ENCODE results near the gene GRIPAP1. TPM values are rescaled to one million over a fixed set of nuclear protein-coding genes. Genes with fewer than 3 reads are reported as not detected.
"Not testable (repeated sequence)": the region's sequence is repeated elsewhere in the genome, so short reads cannot be mapped to it uniquely, and the experiment has no call there.

Gene GRIPAP1
- total RNA-seq, 1 experiment from 2014 or later, result 13.9 TPM

DNA sequence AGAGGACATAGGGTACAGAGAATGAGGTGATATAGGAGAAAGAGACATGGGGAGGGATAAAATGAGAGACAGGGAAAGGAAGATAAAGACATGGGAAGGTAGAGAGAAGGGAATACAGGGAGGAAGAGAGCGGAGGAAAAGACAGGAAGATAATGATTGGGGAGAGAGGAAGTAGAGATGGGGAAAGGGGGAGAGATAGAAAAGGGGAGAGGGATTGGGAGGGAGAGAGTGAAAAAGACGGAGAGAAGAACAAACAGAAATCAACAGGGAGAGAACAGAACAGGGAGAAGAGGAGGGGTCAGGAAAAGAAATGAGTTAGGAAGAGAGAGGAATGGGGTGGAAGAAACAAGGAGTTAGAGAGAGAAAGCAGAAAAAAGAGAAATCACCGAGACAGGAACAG, 4.6 kb downstream of the GRIPAP1 start:
- no peak for DNase-seq (ENCODE audit: low read depth)

DNA sequence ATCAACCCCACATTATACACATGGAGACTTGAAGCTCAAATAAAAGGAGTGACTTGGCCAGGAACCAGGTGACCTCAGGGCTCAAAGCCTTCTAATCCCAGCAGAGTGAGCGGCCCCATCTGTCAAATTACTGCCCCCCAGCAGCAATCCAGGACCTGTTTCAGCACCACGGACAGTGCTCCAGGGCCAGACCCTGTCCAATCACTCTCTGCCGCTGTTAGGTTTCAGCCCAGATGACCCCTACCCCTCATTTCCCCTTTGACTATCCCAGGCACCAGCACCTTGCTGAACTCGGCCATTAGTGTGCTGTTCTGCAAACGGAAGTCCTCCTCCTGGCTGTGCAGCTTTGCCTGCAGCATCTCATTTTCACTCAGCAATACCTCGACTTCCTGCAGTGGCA, 5.1 kb downstream of the GRIPAP1 start:
- DNase-seq (ENCODE audit: low read depth), result no peak

DNA sequence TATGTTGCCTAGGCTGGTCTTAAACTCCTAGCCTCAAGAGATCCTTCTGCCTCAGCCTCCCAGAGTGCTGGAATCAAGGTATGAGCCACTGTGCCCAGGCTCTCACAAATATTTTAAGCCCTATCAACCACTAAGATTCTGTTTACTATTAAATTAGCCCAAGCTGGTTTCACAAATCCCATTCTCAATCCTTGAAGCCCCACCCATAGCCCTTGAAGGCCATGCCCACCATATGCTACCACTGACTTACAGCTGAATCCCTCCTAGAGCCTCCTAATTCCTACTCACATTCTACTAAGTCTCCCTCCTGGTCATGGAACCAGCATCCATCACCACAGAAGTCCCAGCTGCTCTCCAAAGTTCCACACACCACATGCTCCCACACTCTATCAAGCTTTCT, 9.7 kb downstream of the GRIPAP1 start:
- no peak for DNase-seq (ENCODE audit: low read depth)

DNA sequence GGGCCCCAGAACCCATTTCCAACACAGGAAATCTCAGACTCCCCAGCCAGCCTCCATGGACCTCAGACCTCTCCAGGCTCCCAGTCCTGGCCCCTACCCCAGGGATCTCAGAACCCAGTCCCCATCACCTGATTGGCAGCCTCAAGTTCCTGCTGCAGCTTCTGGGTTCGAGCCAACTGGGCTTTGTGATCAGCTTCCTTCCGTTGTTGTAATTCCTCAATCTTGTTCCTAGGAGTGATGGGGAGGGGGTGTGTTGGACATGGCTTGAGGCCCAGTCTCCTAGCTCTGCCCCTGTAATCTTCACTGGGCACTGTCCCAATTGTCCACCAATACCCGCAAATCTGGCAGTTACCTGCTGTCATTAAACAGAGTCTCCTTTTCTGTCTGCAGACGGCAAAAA, 12.6 kb downstream of the GRIPAP1 start:
- no peak for DNase-seq (ENCODE audit: low read depth)

DNA sequence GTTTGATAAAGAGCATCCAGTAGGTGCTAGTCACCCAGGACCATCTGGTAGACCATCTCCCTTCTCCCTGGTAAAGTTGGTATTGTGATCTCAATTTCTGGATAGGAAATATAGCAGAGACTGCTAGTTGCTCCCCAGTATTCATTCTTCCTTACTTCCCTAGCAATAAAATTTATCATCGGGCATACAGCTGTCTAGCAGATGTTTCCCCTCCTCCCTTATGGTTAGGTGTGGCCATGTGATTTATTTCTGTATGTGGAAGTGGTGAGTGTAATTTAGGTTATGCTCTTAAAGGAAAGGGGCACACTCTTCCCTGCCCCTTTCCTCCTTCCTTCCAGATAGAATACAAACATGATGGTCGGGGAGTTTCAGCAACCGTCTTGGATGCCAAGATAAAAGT, 18.2 kb downstream of the GRIPAP1 start:
- DNase-seq (ENCODE audit: low read depth), result no peak

DNA sequence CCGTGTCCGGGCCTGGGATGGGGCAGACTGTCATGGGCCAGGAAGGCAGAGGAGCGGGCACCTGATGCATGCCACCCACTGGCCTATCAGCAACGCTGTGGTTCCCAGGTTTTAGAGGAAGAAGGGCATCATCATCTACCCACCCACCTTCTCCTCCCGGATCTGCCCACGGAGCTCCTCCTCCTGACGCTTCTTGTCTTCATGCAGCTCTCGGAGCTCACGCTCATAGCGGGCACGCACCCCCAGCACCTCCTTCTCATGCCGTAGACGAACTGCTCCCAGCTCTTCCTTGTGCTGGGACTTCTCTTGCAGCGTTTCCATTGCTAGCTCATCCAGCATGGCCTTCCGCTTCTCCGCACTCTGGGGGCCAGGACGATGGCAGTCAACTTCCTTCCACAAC, 19.0 kb downstream of the GRIPAP1 start:
- no peak for DNase-seq (ENCODE audit: low read depth)

DNA sequence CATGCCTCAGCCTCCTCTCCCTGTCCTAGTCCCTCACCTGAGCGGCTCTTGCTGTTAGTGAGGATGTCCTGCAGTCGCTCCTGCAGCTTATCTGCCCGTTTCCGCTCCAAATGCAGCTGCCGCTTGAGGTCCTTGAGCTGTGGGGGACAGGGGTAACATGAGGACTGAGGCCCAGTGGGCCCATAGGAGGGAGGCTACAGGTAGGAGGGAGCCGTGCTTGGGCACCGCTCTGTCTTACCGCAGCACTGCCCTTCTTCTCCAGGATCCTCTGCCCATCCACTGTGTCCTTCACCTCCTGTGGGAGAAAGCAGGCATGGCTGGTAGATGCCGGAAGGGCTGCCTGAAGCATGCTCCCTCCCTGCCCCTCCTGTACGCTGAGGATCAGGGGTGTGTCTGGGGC, 20.9 kb downstream of the GRIPAP1 start:
- no peak for DNase-seq (ENCODE audit: low read depth)

DNA sequence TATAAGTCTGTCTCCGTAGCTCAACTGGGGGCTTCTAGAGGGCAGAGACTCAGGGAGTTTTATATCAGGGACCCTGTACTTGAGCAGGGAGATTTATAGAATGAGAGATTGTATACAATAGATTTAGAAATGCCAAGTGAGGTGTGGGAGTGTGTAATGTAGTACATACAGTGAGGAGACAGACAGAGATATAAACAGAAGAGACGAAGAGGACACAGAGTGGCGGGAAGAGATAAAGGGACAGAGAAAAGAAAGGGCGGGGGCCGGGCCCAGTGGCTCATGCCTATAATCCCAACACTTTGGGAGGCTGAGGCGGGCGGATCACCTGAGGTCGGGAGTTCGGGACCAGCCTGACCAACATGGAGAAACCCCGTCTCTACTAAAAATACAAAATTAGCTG, 21.7 kb downstream of the GRIPAP1 start:
- not testable (repeated sequence) for DNase-seq (ENCODE audit: low read depth)

DNA sequence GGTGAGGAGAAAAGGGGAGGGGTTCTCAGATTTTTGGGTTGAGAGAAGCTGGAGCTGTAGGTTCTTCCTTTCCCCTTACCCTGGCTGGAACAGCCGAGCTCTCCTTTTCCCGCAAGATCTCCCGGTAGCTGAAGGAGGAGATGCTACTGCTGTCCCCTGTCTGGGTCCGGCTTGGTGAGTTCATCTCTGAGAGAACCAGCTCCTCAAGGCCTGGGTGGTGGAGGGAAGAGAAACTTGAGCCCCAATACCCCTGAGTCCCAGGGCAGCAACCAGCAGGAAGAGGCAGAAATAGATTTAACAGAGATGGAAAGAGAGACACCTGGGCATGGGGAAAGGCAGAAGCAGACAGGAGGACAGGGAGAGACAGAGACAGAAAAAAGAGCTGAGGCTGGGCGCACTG, 23.8 kb downstream of the GRIPAP1 start:
- DNase-seq (ENCODE audit: low read depth), result no peak

DNA sequence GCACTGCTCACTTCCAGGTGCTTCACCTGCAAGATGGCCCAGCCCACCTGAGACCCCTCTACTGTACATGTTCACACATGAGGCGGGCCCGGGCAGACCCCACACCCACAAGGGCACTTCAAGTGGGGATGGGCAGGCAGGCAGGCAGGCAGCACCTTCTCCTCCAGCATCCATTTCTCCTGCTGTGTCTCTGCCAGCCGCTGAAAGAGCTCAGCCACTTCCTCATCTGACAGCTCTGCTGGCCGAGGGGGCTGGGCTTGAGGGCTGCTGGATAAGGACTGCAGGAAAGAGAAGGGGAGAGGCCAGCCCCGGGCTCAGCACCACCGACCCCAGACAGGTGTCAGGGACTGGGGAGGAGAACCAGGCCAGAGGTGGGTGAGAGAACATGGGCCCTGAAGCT, 26.0 kb downstream of the GRIPAP1 start:
- DNase-seq (ENCODE audit: low read depth), result no peak

DNA sequence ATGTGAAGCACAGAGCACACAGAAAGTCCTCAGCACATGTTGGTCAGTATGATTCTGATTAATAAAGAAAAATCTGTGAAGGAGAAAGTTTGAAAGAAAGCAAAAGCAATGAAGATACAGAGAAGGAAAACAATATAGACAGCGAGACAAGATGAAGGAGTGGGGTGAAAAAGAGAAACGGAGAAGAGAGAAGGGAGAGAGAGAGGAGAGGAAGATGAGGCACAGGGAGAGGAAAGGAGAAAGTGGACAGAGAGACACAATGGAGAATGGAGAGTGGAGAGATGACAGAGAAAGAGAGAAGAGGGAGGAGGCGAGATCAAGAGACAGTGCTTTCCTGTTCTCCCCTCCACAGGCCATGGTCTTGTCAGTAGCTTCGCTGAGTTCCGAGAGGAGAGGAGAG, 26.5 kb downstream of the GRIPAP1 start:
- DNase-seq (ENCODE audit: low read depth), result no peak

DNA sequence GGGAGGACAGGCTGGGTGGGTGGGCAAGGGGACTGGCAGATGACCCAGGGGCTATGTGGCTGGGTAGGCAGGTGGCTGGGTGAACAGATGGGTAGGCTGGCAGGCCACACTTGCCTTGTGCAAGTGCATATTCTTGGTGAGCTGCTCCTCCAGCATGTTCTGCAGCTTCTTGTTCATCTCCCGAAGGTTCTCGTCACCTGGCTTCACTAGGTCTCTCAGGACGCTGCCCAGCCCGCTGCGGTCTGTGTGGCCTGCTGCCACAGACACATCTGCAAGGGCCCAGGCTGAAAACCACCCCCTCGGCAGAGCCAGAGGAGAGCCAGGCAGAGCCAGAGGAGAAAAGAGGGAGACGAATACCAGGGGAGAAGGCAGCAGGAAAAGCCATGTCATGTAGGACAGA, 27.0 kb downstream of the GRIPAP1 start:
- DNase-seq (ENCODE audit: low read depth), result no peak

DNA sequence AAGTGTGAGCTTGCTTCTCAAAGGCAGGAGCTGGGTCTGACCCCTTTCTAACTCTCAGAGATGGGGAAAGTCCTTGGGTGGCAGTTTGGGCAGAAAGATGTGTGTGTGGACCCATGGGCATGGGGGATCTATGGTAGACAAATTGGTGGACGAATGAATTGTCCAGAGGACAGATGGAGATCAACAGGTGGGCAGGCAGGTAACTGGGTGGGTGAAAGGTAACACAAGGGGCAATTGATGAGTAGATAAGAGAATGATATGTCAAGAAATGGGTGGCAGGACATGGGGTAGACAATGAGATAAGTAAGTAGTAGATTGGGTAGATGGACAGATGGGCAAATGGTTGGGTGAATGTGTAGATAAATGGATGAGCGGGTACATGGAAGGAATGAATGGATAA, 27.5 kb downstream of the GRIPAP1 start:
- DNase-seq (ENCODE audit: low read depth), result no peak

DNA sequence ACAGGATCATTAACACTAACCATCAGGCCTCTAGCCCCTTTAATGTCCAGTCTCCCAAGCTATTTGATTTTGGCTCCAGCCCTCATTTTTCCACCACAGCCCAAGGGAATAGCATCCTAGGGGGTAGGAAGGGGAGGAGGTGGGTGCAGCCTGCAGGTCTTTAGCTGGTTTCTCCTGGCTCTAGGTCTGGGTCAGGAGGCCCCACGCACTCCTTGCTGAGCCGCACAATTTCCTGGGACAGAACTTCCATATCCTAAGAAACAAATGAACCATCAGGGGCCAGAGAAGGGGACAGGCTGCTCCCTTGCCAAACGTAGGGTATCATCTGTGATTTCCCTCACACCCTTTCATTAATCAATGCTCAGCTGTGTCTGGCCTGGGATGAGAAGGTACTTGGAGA, 28.0 kb downstream of the GRIPAP1 start:
- no peak for DNase-seq (ENCODE audit: low read depth)

DNA sequence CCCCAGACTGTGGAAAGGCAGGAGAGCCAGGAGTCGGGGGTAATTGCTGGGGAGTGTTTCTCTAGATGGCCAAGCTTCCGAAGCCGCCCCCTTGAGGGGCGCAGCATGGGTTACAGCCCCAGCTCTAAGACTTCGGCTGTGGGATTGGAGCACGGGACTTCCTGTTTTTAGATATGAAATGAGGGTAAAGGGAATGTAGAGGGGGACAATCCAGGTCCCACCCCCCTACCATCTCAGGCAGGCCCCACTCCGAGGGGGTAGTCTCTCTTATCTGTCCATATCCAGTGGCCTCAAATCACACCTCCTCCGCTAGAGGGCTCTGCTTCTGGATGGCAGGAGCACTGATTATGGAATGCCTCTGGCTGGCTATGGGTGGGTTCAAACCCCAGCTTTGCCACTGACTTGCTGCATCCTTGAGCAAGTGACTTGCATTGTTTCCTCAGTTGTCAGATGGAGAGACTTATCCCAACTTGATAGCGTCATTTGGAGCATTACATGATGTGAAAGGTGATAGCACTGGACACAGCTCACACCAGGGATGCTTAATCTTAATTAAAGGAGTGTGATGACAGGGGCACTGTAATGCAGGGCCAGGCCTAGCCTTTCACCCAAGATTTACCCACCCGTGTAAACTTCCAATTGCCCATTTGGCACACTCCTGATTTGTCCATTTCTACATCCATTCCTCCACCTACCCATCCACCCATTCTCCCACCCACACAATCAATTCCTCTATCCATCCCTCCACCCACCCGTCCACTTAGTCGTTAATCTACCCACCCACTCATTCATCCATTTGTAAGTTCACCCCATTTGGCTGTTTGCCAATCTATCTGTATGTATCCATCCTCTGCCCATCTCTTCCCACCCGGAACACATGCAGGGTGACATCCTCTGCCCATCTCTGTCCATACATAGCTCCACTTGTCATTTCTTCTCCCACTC, 29.6 kb downstream of the GRIPAP1 start:
- peak; percentile 42 for DNase-seq (ENCODE audit: low read depth)

DNA sequence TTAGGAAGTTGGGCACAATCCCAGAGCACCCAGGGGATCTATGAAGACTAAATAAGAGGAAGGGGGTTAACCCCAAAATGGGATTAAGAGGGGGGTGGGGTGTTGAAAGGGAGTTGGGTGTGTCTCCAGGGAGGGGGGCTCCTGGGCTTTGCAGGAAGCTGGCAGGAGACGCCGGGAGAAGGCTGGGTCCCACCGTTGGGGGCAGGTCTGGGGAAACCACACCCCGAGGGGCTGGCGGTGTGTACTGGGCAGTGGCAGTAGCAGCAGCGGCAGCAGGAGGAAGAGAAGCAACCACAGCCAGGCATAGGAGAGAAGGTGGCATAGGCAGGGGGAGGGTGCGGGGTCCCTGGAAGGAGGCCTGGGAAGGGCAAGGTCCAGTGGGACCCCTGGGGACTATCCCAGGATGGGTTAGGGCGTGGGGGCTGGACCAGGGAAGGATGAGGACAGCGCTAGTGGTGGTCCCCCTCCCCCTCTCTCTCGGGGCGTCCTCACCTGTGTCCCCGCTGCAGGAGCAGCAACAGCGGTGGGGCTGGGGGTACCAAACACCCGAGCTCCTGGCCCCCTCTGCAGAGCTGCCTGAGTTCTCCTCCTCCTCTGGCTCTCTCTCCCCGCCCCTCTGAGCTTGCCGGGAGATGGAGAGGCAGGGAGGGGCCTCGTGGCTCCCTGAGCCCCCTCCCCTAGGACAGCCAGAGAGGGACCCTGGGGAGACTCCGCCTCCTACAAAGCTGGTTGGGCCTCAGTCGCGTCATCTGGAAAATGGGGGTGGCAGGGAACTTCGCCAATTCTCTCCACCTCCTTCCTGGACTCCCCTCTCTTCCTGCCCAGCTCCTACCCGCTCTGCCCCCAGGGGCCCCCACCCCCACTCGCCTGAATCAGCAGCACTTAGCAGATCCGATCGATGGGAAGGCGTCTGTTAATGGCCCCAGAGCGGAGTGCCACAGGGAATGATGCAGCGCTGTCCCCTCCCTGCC, 30.5 kb downstream of the GRIPAP1 start, which contains the start of gene KCND1:
Gene KCND1, minus strand, starts transcription at position 596 of the 971 bp plus-strand sequence. CDS start 1,573 bp downstream, outside the sequence.
- peak; percentile 75 for DNase-seq (ENCODE audit: low read depth)

DNA sequence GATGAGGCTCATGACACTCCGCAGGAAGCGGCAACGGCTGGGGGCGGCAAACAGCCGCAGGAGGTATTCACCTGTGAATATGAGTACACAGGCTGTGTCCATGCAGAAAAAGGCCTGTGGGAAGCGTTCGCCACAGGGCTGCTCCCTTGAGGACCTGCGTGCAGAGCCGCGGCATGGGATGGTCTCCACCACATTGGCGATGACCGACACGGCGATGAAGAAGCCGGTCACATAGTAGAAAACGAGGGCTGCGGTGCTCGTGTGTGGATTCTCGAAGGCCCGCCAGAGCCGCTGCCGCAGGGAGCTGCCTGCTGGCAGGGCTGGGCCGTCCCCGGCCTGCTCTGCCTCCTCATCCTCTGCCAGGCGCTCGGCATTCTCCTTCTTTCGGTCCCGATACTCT, 32.6 kb downstream of the GRIPAP1 start:
- DNase-seq (ENCODE audit: low read depth), result no peak

DNA sequence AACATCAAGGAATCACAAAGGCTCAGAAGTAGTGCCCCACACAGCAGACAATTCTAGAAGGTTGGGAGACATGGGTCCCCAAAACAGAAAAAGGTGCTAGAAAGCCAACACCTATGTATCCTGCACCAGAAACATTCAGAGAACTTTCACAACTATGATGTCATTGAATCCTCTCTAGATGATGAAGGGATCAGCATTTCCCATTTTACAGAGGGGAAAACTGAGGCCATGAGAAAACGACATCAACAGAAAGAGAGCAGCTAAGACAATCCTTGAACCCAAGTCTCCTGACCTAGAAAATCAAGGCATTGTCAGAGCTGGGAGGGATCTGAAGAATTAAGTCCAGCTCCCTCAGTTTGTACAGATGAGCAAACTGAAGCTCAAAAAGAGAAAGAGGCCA, 33.7 kb downstream of the GRIPAP1 start:
- DNase-seq (ENCODE audit: low read depth), result no peak

DNA sequence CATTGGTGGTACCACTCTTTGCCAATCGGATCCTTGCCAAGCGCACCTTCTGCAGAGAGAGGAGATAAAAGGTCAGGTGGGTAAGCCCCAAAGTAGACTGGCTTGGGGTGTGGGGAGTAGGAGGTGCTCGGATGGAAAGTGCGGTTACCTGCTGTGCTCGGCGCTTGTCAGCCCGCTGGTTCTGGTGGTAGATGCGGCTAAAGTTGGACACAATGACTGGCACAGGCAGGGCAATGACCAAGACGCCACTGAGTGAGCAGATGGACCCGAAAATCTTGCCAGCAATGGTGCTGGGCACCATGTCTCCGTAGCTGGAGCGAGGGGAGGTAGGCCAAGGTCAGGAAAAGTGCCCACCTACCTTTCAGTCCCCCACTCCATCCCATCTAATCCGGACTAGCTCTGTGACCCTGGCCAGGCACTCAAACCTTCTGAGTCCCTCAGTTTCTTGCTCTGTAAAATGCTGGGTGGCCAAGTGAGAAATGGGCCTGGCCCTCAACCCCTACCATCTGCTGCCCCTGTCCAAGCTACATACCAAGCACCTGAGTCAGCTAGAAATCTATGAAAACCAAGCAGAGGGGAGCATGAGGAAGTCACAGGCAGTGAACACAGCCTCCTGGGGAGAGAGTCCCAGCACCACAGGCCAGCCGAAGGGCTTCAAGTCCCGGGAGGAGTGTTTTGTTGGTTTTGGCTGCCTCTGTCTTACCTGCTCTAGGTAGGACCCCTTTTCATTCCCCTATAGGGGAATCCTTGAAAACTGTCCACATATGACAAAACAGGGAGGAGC, 35.1 kb downstream of the GRIPAP1 start:
- peak; percentile 45 for DNase-seq (ENCODE audit: low read depth)

DNA sequence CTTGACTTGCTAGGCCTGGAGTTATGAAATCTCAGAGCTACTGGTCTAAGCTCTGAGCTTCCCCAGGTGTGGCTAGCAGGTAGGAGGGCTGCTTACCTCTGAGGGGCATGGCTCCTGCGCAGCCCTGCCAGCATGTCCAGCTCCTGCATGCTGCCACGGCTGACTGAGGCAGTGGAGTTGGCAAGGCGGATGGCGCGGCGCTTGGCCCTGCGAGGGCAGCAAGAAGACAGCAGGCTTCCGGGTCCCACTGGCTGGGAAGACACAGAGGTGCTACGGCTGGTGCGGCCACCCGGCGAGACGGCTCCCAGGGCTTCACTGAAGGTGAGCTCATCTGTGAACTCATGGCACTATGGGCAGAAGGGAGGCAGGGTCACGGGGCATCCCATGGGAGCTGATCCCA, 36.1 kb downstream of the GRIPAP1 start:
- DNase-seq (ENCODE audit: low read depth), result no peak

DNA sequence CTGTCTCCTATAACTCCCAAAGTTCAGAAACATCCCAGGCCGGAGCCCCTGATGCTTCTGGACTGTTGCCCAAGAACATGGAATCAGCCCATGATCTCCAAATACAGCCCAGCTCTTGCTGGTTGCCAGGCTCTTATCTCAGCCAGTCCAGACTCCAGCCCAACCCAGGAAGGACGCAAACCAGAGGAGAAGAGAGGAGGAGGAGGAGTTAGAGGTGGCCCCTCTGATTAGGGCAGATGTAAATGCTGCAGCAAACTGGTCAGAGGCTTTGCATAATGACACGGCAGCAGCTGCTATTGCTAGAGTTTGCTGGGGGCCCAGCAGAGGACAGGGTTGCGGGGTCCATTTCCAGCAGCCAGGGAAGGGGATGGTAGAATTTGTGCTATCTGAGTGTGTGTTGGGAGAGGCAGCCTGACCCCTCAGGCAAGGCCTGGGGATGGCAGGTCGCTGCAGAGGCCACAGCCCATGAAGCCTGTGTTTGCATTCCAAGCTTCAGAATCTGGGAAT, 40.4 kb downstream of the GRIPAP1 start:
- no peak for DNase-seq (ENCODE audit: low read depth)

Measured in HT1080 (cell line).